GM12875 (cell line): ENCODE measurements around the gene SUGCT.
"Not testable (repeated sequence)": the region's sequence is repeated elsewhere in the genome, so short reads cannot be mapped to it uniquely, and the experiment has no call there.

ENCODE experiments used
- H3K4me3 ChIP-seq: one replicate; pipeline ENCODE4 v1.5.1; 2011; ENCODE audit warnings: low read depth, low read length, control low read depth
- TF ChIP-seq, protein P1 (sequence below): IDR thresholded peaks from 2 replicates; pipeline ENCODE4 v1.5.1; 2011; ENCODE audit warnings: low read depth, mild to moderate bottlenecking, control low read depth, inconsistent platforms, low read length, moderate library complexity, borderline replicate concordance; ENCODE audit not compliant: insufficient read depth

The SUGCT gene

DNA sequence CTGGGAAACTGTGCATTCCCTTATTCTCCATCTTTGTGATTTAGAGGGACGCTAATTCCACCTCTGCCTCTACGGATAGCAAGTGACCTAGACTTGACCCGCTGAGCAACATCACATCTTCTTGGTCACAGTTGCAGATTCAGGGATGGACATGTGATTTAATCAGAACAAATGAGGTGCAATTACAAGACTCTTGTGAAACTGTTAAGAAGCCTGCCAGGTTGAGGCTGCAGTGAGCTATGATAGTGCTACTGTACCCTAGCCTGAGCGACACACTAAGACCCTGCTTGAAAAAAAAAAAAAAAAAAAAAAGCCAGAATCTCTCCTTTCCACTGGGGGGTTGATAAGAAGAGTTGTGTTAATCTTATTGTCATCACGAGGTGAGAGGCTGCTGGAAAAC is 14.8 kb upstream of the SUGCT start:
- TF ChIP-seq, protein P1, sequence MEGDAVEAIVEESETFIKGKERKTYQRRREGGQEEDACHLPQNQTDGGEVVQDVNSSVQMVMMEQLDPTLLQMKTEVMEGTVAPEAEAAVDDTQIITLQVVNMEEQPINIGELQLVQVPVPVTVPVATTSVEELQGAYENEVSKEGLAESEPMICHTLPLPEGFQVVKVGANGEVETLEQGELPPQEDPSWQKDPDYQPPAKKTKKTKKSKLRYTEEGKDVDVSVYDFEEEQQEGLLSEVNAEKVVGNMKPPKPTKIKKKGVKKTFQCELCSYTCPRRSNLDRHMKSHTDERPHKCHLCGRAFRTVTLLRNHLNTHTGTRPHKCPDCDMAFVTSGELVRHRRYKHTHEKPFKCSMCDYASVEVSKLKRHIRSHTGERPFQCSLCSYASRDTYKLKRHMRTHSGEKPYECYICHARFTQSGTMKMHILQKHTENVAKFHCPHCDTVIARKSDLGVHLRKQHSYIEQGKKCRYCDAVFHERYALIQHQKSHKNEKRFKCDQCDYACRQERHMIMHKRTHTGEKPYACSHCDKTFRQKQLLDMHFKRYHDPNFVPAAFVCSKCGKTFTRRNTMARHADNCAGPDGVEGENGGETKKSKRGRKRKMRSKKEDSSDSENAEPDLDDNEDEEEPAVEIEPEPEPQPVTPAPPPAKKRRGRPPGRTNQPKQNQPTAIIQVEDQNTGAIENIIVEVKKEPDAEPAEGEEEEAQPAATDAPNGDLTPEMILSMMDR, result no peak
- H3K4me3 ChIP-seq, result no peak overlapping the region

DNA sequence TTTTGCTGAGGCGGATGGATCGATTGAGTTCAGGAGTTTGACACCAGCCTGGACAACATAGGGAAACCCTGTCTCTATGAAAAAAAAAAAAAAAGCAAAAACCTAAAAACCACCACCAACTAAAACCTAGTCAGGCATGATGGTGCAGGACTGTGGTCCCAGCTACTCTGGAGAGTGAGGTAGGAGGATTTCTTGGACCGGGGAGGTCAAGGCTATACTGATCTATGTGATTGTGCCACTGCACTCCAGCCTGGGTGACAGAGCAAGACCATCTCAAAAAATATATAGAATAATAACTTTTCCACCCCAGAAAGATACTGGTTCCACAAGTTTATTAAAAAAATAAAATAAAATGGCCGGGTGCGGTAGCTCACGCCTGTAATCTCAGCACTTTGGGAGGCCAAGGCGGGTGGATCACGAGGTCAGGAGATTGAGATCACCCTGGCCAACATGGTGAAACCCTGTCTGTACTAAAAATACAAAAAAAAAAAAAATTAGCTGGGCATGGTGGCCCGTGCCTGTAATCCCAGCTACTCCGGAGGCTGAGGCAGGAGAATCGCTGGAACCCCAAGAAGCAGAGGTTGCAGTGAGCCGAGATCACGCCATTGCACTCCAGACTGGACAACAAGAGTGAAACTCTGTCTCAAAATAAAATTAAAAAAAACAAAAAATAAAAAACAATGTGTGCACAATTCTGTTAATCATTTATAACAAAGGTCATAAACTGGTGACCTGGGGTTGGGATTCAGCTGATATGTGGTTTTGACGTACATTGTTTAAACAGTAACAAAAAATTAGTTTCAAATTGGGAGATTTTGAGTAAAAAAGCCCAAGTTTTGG is 12.5 kb upstream of the SUGCT start:
- H3K4me3 ChIP-seq, result not testable (repeated sequence)

- TF ChIP-seq, protein P1, result no peak
- H3K4me3 ChIP-seq, result no peak overlapping the region
These were observed 11.9 kb upstream of the SUGCT start for GRCh38 chr7:40122940-40123254.

GRCh38 chr7:40133561-40134427 is 1.0 kb upstream of the SUGCT start:
- H3K4me3 ChIP-seq, result peak overlapping the region; percentile 83
- TF ChIP-seq, protein P1, result no peak

DNA sequence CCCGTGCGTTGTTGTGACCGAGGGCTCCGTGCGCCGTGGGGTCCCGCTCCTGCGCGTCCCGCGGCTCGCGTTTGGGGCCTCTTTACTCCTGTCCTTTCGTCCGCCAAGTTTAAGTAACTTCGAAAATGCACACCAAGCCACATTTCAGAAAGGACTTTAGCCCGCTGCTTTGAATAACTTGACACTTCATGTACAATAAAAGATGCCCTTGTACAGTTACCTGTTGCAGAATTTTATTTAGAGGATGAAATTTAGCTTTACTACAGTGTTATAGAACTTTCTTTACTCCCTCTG is 459 bp downstream of the SUGCT start:
- H3K4me3 ChIP-seq, result peak overlapping the region; percentile 83
- TF ChIP-seq, protein P1, result no peak

- TF ChIP-seq, protein P1, result no peak
- no peak overlapping the region for H3K4me3 ChIP-seq
These were observed 2.8 kb downstream of the SUGCT start for GRCh38 chr7:40137563-40137962.

- H3K4me3 ChIP-seq, result no peak overlapping the region
These were observed 4.2 kb downstream of the SUGCT start for GRCh38 chr7:40138973-40139372.

DNA sequence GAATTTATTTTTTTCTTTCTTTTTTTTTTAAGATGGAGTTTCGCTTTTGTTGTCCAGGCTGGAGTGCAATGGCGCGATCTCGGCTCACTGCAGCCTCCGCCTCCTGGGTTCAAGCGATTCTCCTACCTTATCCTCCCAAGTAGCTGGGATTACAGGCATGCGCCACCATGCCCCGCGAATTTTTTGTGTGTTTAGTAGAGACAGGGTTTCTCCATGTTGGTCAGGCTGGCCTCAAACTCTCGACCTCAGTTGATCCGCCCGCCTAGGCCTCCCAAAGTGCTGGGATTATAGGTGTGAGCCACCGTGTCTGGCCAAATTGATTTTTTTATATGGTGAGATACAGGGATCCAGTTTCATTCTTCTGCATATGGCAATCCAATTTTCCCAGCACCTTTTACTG is 5.1 kb downstream of the SUGCT start:
- H3K4me3 ChIP-seq, result not testable (repeated sequence)

More at GRCh38 chr7:40138973-40139372, 4.2 kb downstream of the SUGCT start:
- TF ChIP-seq, protein P1, result no peak

- H3K4me3 ChIP-seq, result not testable (repeated sequence)
These were observed 7.1 kb downstream of the SUGCT start for GRCh38 chr7:40141916-40142315.

DNA sequence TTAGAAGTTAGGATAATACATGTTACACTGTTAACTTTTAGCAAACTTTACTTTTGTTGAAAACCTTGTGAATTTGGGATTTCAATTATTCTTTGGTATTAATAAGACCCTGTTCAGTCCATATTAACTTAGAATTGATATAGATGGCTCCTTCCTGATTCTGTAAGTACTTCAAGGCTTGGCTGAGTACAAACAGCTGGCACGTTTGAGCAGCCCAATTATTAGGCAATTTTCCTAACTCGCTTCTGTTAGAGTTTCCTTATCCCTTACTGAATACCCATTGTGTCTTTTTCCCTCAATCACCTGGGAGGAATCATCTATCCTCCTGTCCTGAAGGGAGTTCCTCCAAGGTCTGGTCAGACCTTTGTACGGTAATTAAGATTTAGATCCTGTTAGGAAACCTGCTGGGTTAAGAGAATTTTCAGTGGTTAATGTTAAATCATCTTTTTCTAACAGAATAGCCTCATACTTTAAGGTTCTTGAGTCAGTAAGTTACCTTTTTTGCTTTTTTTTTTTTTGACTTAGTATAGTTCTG is 10.9 kb downstream of the SUGCT start:
- H3K4me3 ChIP-seq, result not testable (repeated sequence)
